Breast epithelium (tissue), 3 donors: ENCODE data around the gene TPRG1.

Experiments used
- POLR2A ChIP-seq: fragments of 450-650 bp; IDR thresholded peaks from one replicate; pipeline ENCODE4 v1.6.1; 2016; ENCODE audit warnings: antibody characterized with exemption, mild to moderate bottlenecking, moderate library complexity
- POLR2AphosphoS5 ChIP-seq, 3 donors: sonication (generic); formaldehyde crosslinking; IDR thresholded peaks; one replicate each; pipeline ENCODE4 v1.6.1; 2017; ENCODE audit warnings: antibody characterized with exemption in 3 of 3
- TF ChIP-seq, protein P1 (sequence below), 3 donors: fragments of 450-650 bp; IDR thresholded peaks; one replicate each; pipeline ENCODE4 v1.5.1; 2016 to 2017; ENCODE audit warnings: antibody characterized with exemption in 3 of 3, mild to moderate bottlenecking in 3 of 3, moderate library complexity in 3 of 3

DNA sequence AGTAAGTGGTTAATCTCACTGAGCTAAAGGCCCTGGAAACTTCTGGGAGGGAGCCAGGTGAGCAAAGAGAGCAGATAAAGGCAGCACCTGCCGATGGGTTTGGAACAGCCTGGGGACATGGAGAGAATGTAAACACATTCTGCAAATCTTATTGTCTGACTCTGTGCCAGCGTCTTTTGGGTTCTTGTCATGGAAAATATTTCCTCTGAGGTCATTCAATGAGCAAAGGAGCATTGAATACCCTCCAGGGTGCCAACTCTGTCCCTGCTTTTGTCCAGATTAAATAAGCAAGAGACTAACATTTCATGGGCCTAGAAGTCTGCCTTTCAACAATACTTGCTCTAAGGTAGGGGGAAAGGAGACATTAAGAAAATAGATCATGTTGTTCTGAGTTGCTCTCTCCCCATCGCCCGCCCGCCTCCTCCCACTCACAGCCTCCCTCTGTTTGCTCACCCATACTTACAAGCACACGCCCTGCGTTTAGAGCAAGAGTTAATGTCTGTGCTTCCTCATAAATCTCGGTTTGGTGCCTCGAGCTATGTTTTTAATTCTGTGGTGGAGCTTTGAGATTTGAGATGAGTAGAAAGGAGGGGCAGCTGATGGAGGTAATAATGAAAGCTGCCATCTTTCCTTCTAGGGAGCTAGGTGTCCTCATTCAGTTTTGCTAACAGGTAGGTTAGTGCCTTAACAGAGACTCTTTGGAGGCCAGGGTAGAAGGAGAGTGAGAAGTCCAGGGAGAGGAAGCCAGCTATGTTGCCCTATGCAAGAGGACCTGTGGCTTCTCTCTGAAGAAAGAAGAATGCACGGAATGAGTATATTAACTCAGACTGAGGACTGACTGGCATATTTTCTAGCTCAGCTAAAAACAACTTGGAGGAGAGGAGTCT lies 132.9 kb downstream of the TPRG1 start:
- TF ChIP-seq, protein P1, sequence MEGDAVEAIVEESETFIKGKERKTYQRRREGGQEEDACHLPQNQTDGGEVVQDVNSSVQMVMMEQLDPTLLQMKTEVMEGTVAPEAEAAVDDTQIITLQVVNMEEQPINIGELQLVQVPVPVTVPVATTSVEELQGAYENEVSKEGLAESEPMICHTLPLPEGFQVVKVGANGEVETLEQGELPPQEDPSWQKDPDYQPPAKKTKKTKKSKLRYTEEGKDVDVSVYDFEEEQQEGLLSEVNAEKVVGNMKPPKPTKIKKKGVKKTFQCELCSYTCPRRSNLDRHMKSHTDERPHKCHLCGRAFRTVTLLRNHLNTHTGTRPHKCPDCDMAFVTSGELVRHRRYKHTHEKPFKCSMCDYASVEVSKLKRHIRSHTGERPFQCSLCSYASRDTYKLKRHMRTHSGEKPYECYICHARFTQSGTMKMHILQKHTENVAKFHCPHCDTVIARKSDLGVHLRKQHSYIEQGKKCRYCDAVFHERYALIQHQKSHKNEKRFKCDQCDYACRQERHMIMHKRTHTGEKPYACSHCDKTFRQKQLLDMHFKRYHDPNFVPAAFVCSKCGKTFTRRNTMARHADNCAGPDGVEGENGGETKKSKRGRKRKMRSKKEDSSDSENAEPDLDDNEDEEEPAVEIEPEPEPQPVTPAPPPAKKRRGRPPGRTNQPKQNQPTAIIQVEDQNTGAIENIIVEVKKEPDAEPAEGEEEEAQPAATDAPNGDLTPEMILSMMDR (IDR thresholded peaks at IDR 0.05) = no peak
- TF ChIP-seq POLR2A (no peak), POLR2AphosphoS5 (IDR thresholded peaks at IDR 0.05) (peak in 2 of 3 donors; percentile 20 to 26)
